Measurements from ENCODE around the gene BRD3OS. TPM values are rescaled to one million over a fixed set of nuclear protein-coding genes. Genes with fewer than 3 reads are reported as not detected.

The BRD3OS gene
- total and polyA plus RNA-seq, 2 of the 13 experiments (the other 11 are each of a cell fraction or from before 2014, with no cell fraction given), result 4.9 to 5.7 TPM

DNA sequence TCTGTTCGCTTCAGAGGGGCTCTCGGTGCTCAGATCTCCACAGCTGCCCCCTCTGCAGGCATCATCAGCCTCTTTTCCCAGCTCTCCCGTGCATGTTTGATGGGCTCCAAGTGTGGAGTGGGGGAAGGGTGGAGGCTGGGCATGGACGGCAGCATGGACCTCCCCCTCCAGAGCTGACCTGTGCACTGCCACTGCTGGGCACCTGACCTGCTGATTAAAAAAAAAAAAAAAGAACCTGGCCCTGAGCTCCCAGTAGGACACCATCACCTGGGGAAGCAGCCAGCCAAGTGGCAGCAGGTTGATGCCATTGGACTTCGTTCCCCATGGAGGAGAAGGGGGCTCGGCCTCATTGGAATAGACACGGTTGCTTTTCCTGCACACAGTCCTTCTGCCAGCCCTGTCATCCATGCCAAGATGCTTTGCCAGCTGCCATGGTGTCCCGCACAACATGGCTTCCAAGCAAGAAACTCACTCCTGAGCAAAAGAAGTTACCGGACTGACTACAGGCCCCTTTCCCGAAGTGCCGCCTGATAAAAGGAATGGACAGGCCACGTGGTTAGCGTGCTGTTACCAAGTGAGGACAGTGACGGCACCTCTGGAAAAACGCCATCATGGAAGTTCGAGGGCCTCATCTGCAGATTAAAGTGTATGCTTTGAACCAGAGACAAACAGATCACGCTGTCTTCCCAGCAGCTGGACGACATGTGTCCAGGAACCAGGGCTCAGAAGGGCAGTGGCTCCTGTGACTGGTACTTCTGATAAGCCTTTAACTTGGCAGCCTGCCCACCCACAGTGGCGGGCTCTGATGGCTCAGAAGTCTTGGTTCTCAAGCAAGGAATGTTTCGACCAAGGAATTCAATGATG, 14.7 kb upstream of the BRD3OS start (continued):
- TF ChIP-seq, protein P1, sequence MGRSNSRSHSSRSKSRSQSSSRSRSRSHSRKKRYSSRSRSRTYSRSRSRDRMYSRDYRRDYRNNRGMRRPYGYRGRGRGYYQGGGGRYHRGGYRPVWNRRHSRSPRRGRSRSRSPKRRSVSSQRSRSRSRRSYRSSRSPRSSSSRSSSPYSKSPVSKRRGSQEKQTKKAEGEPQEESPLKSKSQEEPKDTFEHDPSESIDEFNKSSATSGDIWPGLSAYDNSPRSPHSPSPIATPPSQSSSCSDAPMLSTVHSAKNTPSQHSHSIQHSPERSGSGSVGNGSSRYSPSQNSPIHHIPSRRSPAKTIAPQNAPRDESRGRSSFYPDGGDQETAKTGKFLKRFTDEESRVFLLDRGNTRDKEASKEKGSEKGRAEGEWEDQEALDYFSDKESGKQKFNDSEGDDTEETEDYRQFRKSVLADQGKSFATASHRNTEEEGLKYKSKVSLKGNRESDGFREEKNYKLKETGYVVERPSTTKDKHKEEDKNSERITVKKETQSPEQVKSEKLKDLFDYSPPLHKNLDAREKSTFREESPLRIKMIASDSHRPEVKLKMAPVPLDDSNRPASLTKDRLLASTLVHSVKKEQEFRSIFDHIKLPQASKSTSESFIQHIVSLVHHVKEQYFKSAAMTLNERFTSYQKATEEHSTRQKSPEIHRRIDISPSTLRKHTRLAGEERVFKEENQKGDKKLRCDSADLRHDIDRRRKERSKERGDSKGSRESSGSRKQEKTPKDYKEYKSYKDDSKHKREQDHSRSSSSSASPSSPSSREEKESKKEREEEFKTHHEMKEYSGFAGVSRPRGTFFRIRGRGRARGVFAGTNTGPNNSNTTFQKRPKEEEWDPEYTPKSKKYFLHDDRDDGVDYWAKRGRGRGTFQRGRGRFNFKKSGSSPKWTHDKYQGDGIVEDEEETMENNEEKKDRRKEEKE (IDR thresholded peaks at IDR 0.05), result no peak
- no peak for TF ChIP-seq ZIK1 (CRISPR knock-in tag; IDR thresholded peaks at IDR 0.05; ENCODE audit: borderline replicate concordance, low read depth)
- TF ChIP-seq MTF2 (CRISPR knock-in tag; IDR thresholded peaks at IDR 0.05; ENCODE audit: borderline replicate concordance), result no peak
- no peak for TF ChIP-seq BRD4 (CRISPR knock-in tag; IDR thresholded peaks at IDR 0.05)
- TF ChIP-seq ZBTB8A (CRISPR knock-in tag; IDR thresholded peaks at IDR 0.05; ENCODE audit: borderline replicate concordance, low read depth), result no peak
- TF ChIP-seq ZNF589 (CRISPR knock-in tag; conservative IDR thresholded peaks at IDR 0.05), result no peak
- TF ChIP-seq, protein P2, sequence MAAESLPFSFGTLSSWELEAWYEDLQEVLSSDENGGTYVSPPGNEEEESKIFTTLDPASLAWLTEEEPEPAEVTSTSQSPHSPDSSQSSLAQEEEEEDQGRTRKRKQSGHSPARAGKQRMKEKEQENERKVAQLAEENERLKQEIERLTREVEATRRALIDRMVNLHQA (CRISPR knock-in tag; IDR thresholded peaks at IDR 0.05), result no peak
- TF ChIP-seq, protein P3, sequence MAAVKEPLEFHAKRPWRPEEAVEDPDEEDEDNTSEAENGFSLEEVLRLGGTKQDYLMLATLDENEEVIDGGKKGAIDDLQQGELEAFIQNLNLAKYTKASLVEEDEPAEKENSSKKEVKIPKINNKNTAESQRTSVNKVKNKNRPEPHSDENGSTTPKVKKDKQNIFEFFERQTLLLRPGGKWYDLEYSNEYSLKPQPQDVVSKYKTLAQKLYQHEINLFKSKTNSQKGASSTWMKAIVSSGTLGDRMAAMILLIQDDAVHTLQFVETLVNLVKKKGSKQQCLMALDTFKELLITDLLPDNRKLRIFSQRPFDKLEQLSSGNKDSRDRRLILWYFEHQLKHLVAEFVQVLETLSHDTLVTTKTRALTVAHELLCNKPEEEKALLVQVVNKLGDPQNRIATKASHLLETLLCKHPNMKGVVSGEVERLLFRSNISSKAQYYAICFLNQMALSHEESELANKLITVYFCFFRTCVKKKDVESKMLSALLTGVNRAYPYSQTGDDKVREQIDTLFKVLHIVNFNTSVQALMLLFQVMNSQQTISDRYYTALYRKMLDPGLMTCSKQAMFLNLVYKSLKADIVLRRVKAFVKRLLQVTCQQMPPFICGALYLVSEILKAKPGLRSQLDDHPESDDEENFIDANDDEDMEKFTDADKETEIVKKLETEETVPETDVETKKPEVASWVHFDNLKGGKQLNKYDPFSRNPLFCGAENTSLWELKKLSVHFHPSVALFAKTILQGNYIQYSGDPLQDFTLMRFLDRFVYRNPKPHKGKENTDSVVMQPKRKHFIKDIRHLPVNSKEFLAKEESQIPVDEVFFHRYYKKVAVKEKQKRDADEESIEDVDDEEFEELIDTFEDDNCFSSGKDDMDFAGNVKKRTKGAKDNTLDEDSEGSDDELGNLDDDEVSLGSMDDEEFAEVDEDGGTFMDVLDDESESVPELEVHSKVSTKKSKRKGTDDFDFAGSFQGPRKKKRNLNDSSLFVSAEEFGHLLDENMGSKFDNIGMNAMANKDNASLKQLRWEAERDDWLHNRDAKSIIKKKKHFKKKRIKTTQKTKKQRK (IDR thresholded peaks at IDR 0.05; ENCODE audit: low read length), result no peak
- TF ChIP-seq, protein P4, sequence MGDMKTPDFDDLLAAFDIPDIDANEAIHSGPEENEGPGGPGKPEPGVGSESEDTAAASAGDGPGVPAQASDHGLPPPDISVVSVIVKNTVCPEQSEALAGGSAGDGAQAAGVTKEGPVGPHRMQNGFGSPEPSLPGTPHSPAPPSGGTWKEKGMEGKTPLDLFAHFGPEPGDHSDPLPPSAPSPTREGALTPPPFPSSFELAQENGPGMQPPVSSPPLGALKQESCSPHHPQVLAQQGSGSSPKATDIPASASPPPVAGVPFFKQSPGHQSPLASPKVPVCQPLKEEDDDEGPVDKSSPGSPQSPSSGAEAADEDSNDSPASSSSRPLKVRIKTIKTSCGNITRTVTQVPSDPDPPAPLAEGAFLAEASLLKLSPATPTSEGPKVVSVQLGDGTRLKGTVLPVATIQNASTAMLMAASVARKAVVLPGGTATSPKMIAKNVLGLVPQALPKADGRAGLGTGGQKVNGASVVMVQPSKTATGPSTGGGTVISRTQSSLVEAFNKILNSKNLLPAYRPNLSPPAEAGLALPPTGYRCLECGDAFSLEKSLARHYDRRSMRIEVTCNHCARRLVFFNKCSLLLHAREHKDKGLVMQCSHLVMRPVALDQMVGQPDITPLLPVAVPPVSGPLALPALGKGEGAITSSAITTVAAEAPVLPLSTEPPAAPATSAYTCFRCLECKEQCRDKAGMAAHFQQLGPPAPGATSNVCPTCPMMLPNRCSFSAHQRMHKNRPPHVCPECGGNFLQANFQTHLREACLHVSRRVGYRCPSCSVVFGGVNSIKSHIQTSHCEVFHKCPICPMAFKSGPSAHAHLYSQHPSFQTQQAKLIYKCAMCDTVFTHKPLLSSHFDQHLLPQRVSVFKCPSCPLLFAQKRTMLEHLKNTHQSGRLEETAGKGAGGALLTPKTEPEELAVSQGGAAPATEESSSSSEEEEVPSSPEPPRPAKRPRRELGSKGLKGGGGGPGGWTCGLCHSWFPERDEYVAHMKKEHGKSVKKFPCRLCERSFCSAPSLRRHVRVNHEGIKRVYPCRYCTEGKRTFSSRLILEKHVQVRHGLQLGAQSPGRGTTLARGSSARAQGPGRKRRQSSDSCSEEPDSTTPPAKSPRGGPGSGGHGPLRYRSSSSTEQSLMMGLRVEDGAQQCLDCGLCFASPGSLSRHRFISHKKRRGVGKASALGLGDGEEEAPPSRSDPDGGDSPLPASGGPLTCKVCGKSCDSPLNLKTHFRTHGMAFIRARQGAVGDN (CRISPR knock-in tag; IDR thresholded peaks at IDR 0.05), result peak; percentile 66
- TF ChIP-seq, protein P5, sequence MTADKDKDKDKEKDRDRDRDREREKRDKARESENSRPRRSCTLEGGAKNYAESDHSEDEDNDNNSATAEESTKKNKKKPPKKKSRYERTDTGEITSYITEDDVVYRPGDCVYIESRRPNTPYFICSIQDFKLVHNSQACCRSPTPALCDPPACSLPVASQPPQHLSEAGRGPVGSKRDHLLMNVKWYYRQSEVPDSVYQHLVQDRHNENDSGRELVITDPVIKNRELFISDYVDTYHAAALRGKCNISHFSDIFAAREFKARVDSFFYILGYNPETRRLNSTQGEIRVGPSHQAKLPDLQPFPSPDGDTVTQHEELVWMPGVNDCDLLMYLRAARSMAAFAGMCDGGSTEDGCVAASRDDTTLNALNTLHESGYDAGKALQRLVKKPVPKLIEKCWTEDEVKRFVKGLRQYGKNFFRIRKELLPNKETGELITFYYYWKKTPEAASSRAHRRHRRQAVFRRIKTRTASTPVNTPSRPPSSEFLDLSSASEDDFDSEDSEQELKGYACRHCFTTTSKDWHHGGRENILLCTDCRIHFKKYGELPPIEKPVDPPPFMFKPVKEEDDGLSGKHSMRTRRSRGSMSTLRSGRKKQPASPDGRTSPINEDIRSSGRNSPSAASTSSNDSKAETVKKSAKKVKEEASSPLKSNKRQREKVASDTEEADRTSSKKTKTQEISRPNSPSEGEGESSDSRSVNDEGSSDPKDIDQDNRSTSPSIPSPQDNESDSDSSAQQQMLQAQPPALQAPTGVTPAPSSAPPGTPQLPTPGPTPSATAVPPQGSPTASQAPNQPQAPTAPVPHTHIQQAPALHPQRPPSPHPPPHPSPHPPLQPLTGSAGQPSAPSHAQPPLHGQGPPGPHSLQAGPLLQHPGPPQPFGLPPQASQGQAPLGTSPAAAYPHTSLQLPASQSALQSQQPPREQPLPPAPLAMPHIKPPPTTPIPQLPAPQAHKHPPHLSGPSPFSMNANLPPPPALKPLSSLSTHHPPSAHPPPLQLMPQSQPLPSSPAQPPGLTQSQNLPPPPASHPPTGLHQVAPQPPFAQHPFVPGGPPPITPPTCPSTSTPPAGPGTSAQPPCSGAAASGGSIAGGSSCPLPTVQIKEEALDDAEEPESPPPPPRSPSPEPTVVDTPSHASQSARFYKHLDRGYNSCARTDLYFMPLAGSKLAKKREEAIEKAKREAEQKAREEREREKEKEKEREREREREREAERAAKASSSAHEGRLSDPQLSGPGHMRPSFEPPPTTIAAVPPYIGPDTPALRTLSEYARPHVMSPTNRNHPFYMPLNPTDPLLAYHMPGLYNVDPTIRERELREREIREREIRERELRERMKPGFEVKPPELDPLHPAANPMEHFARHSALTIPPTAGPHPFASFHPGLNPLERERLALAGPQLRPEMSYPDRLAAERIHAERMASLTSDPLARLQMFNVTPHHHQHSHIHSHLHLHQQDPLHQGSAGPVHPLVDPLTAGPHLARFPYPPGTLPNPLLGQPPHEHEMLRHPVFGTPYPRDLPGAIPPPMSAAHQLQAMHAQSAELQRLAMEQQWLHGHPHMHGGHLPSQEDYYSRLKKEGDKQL (CRISPR knock-in tag; IDR thresholded peaks at IDR 0.05; ENCODE audit: low read depth), result no peak
- TF ChIP-seq POLR2AphosphoS2 (IDR thresholded peaks at IDR 0.05; ENCODE audit: low read depth, low read length), result no peak
